GM18526 (cell line): Measurements from ENCODE around the gene A2M.

ENCODE experiments used
- POLR2A ChIP-seq: IDR thresholded peaks from 3 replicates; pipeline ENCODE4 v1.6.1; 2011; ENCODE audit not compliant: insufficient read length; ENCODE audit errors: extremely low read depth

Gene A2M

GRCh38 chr12:9074484-9075137 is 41.1 kb downstream of the A2M start:
- no peak for TF ChIP-seq POLR2A

GRCh38 chr12:9073076-9073475 is 42.6 kb downstream of the A2M start:
- TF ChIP-seq POLR2A, result no peak

GRCh38 chr12:9072481-9073038 is 43.2 kb downstream of the A2M start:
- no peak for TF ChIP-seq POLR2A

- TF ChIP-seq POLR2A, result no peak
Observed at GRCh38 chr12:9071969-9072368, 43.8 kb downstream of the A2M start.

GRCh38 chr12:9071518-9071917 is 44.2 kb downstream of the A2M start:
- no peak for TF ChIP-seq POLR2A

- no peak for TF ChIP-seq POLR2A
Observed at GRCh38 chr12:9070351-9070750, 45.4 kb downstream of the A2M start.

- no peak for TF ChIP-seq POLR2A
Observed at GRCh38 chr12:9068600-9068999, 47.1 kb downstream of the A2M start.

- TF ChIP-seq POLR2A, result no peak
Observed at GRCh38 chr12:9068086-9068485, 47.6 kb downstream of the A2M start.

- TF ChIP-seq POLR2A, result no peak
Observed at GRCh38 chr12:9066755-9067423, 48.8 kb downstream of the A2M start.

GRCh38 chr12:9066183-9066623 is 49.5 kb downstream of the A2M start:
- no peak for TF ChIP-seq POLR2A

GRCh38 chr12:9065607-9065856 is 50.2 kb downstream of the A2M start:
- TF ChIP-seq POLR2A, result no peak

GRCh38 chr12:9064815-9065606 is 50.7 kb downstream of the A2M start:
- no peak for TF ChIP-seq POLR2A

- TF ChIP-seq POLR2A, result no peak
Observed at GRCh38 chr12:9064201-9064814, 51.4 kb downstream of the A2M start.

- no peak for TF ChIP-seq POLR2A
Observed at GRCh38 chr12:9052610-9053009, 63.1 kb downstream of the A2M start.

GRCh38 chr12:9051158-9051550 is 64.6 kb downstream of the A2M start:
- no peak for TF ChIP-seq POLR2A
